BLaER1 treated with 17β-estradiol and CSF1 and Interleukin-3, amounts not matched to agents 10 nM and 100 nM (cell line): Measurements from ENCODE around the gene NCAM2.

ENCODE experiments used
- H3K27ac ChIP-seq, 11 experiments: shearing (Covaris generic); formaldehyde crosslinking; 2 replicates each; pipeline ENCODE4 v1.8.1; 2022
- H3K27me3 ChIP-seq, 11 experiments: shearing (Covaris generic); formaldehyde crosslinking; 2 replicates each; pipeline ENCODE4 v1.8.1; 2022
- H3K36me3 ChIP-seq, 11 experiments: shearing (Covaris generic); formaldehyde crosslinking; 2 replicates each; pipeline ENCODE4 v1.8.1; 2022
- H3K4me1 ChIP-seq, 10 experiments: shearing (Covaris generic); formaldehyde crosslinking; 2 replicates each; pipeline ENCODE4 v1.8.1; 2022
- H3K4me2 ChIP-seq, 11 experiments: shearing (Covaris generic); formaldehyde crosslinking; 2 replicates each; pipeline ENCODE4 v1.8.1; 2022
- H3K4me3 ChIP-seq, 10 experiments: shearing (Covaris generic); formaldehyde crosslinking; 2 replicates each; pipeline ENCODE4 v1.8.1; 2022
- H3K9ac ChIP-seq, 11 experiments: shearing (Covaris generic); formaldehyde crosslinking; 2 replicates each; pipeline ENCODE4 v1.8.1; 2022
- H3K9me3 ChIP-seq, 11 experiments: shearing (Covaris generic); formaldehyde crosslinking; replicated peaks in 1 of 11; 2 replicates each; pipeline ENCODE4 v1.8.1; 2022
- H4K20me1 ChIP-seq, 11 experiments: shearing (Covaris generic); formaldehyde crosslinking; 2 replicates each; pipeline ENCODE4 v1.8.1; 2022
- Cebpa-rat ChIP-seq, 11 experiments: shearing (Covaris generic); IDR thresholded peaks; 2 replicates each; pipeline ENCODE4 v1.8.1; 2022

Gene NCAM2

DNA sequence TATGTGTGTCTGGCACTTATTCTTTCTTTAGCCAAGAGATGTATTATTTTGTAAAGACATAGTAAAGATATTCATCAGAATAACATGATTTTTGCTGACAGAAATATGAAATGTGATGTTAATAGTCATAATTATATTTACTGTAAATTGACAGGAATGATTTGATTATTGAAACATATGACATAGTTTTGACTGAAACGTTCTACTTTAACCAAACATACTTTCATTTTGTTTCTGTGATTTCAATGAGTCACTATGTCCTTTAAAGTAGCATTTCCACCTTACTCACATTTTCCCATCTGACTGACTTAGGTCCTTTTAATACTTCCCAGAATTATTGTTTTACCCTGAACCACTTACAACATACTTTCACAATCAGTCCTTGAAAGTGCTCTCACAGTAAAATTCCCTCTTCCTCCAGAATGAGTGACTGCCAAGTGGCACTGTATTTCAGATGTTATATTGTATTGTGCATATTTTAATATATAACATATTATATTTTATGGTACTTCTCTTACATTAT, 437.9 kb downstream of the NCAM2 start:
- no peaks in the 10 kb centered on the region for H3K36me3 ChIP-seq
- no peaks in the 10 kb centered on the region for H3K9me3 ChIP-seq
- no peak for TF ChIP-seq Cebpa-rat (IDR thresholded peaks at IDR 0.05)
- no peak overlapping the region for H3K9ac ChIP-seq
- no peak overlapping the region for H3K4me2 ChIP-seq
- H3K27ac ChIP-seq: no peak overlapping the region
- H3K4me3 ChIP-seq: no peak overlapping the region
- no peaks in the 10 kb centered on the region for H3K27me3 ChIP-seq
- no peaks in the 10 kb centered on the region for H3K4me1 ChIP-seq
- no peaks in the 10 kb centered on the region for H4K20me1 ChIP-seq

DNA sequence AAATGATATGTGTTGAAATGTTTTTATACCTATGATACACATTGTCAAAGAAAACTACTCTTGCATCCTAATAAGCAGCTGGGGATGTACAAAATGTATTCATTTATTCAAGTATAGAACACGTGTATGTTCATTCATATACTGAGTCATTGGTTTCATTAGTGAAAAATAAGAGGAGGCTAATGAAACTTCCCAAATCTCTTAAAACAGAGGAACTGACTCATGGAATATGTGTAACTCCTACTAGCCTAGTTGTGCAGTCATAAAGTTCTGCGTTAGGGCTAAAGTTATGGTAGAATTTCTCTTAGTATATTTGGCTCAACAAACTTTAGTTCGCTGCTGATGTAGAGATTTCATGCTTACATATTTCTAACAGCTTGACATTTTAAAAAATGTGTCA, 441.6 kb downstream of the NCAM2 start:
- Histone ChIP-seq H3K9ac (no peak overlapping the region), H4K20me1 (no peaks in the 10 kb centered on the region), H3K4me1 (no peaks in the 10 kb centered on the region), H3K9me3 (no peaks in the 10 kb centered on the region), H3K27ac (no peak overlapping the region), H3K4me2 (no peak overlapping the region), H3K4me3 (no peak overlapping the region), H3K36me3 (no peaks in the 10 kb centered on the region), H3K27me3 (no peaks in the 10 kb centered on the region)
- TF ChIP-seq Cebpa-rat (IDR thresholded peaks at IDR 0.05): no peak

DNA sequence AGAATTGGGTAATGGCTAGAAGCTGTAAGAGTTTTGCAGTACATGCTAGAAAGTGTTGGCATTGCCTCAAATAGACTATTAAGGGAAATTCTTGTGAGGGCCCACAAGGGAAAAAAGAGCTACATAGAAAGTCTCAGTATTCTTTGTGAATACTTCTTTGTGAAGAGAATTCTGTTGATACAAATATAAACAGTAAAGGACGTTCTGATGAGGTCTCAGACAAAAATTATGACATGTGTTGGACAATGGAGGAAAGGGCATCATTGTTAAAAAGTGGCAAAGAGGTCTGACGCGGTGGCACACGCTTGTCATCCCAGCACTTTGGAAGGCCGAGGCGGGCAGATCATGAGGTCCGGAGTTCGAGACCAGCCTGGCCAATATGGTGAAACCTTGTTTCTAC, 458.9 kb downstream of the NCAM2 start:
- no peaks in the 10 kb centered on the region for H4K20me1 ChIP-seq
- H3K27me3 ChIP-seq: no peaks in the 10 kb centered on the region
- TF ChIP-seq Cebpa-rat (IDR thresholded peaks at IDR 0.05): no peak

DNA sequence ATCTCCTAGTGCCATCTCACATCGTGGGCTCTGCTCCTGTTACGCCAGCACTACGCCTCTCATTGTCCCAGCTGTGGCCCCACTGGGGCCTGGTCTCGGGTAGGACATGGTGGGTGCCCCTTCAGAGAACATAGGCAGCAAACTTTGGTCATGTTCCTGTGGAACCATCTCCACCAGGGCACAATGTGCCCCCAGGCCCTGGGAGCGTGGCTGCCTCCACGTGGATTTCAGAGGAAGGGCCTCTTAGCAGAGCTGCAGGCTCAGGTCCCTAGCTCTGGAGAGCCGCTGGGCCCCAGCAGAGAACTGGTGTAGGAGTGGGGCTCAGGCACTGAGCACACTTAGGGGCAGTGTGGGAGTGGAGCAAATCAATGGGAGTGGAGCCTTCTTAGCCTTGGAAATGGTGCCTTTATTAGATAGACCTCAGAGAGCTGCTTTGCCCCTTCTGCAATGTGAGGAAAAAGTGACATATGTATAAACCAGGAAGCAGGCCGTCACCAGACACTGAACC, 460.0 kb downstream of the NCAM2 start:
- no peak for TF ChIP-seq Cebpa-rat (IDR thresholded peaks at IDR 0.05)
- Histone ChIP-seq H3K36me3 (no peaks in the 10 kb centered on the region), H3K4me3 (no peak overlapping the region), H3K27me3 (no peaks in the 10 kb centered on the region), H3K4me2 (no peak overlapping the region), H3K9me3 (no peaks in the 10 kb centered on the region), H4K20me1 (no peaks in the 10 kb centered on the region), H3K4me1 (no peaks in the 10 kb centered on the region), H3K27ac (no peak overlapping the region), H3K9ac (no peak overlapping the region)

More for the DNA sequence above, 458.9 kb downstream of the NCAM2 start:
- Histone ChIP-seq H3K36me3 (no peaks in the 10 kb centered on the region), H3K9ac (no peak overlapping the region), H3K9me3 (no peaks in the 10 kb centered on the region), H3K4me3 (no peak overlapping the region), H3K4me2 (no peak overlapping the region), H3K27ac (no peak overlapping the region), H3K4me1 (no peaks in the 10 kb centered on the region)

DNA sequence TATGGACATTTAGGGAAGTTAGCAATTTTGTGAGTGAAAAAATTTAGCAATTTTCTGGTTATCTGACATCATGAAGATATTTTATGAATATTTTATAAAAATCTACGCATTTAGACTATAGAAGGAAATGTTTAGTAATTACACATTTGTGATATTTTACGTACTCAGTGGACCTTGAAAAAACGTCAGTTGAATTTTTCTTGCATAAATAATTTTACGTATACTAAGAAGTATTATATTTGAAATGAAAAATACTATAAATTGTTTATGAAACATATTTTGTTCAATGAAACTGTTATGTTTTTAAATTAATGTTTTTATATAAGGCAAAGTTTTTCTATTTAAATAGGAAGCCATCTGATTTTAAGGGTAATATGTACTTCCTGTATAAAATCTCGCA, 462.8 kb downstream of the NCAM2 start:
- no peaks in the 10 kb centered on the region for H3K4me1 ChIP-seq
- no peak overlapping the region for H3K4me3 ChIP-seq
- H4K20me1 ChIP-seq: no peaks in the 10 kb centered on the region
- H3K9ac ChIP-seq: no peak overlapping the region
- H3K4me2 ChIP-seq: no peak overlapping the region
- no peaks in the 10 kb centered on the region for H3K36me3 ChIP-seq
- H3K27me3 ChIP-seq: no peaks in the 10 kb centered on the region
- no peak for TF ChIP-seq Cebpa-rat (IDR thresholded peaks at IDR 0.05)
- no peaks in the 10 kb centered on the region for H3K9me3 ChIP-seq
- no peak overlapping the region for H3K27ac ChIP-seq

DNA sequence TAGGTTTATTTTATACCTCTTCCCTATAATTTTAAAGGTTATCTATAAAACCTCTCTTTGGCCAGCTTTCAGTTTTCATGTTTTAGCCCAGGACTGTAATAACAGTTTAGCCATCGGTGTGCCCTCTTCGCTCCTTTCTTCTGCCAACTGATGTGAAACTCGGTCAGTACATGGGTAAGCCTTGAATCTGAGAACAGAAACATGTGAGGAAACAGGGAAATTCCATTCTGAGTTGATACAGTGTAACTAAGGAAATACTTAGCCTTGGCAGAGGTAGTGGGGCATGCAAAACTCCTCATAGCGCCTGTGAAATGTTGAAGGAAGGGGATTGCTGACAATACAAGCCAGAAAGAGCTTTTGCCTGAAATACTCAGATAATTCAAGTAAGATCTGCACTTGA, 465.2 kb downstream of the NCAM2 start:
- Histone ChIP-seq H3K36me3 (no peaks in the 10 kb centered on the region), H3K9me3 (no peaks in the 10 kb centered on the region), H4K20me1 (no peaks in the 10 kb centered on the region), H3K27me3 (no peaks in the 10 kb centered on the region), H3K4me3 (no peak overlapping the region), H3K9ac (no peak overlapping the region), H3K27ac (no peak overlapping the region), H3K4me2 (no peak overlapping the region), H3K4me1 (no peaks in the 10 kb centered on the region)
- no peak for TF ChIP-seq Cebpa-rat (IDR thresholded peaks at IDR 0.05)

DNA sequence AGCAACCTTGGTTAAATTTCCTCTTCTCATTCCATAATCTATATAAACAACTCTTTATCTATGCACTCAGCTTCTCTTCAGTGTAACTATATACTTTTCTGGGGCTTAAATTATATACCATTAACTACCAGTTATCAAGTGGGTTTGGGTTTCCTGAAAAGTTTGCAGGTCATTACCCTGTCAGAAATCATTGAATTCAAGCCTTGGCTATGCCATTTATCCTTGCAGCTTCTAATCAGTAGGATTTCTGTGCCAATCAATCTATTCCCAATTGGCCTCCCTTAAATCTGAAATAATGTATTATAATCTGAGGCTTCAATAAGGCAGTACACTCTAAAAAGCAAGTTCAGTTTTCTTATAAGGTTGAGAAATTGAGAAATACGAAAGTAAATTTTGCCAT, 466.5 kb downstream of the NCAM2 start:
- H3K9ac ChIP-seq: no peak overlapping the region
- no peaks in the 10 kb centered on the region for H3K36me3 ChIP-seq
- H3K27me3 ChIP-seq: no peaks in the 10 kb centered on the region
- no peaks in the 10 kb centered on the region for H3K4me1 ChIP-seq
- no peaks in the 10 kb centered on the region for H4K20me1 ChIP-seq
- H3K4me2 ChIP-seq: no peak overlapping the region
- H3K27ac ChIP-seq: no peak overlapping the region
- no peak for TF ChIP-seq Cebpa-rat (IDR thresholded peaks at IDR 0.05)
- no peaks in the 10 kb centered on the region for H3K9me3 ChIP-seq
- H3K4me3 ChIP-seq: no peak overlapping the region

DNA sequence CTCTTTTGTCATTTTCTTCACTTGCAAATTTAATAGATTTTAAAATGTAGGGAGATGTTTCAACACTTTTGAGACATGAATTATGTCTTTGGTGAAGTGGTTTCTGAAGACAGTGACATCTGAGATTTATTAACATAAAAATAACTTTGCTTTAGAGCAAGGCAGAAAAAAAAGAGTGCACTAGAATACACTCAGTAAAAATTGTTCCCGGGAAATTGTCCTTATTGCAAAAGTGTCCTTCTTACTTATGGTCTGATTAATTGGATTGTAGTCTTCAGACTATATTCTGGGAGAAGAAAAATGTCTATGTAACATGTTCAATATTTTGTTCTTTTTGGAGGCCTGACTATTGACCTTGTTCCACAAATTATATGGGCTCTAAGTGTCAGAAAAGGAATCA, 468.5 kb downstream of the NCAM2 start:
- Histone ChIP-seq H3K27me3 (no peaks in the 10 kb centered on the region), H3K36me3 (no peaks in the 10 kb centered on the region), H3K4me3 (no peak overlapping the region), H3K27ac (no peak overlapping the region), H3K4me2 (no peak overlapping the region), H4K20me1 (no peaks in the 10 kb centered on the region), H3K9me3 (no peaks in the 10 kb centered on the region), H3K9ac (no peak overlapping the region), H3K4me1 (no peaks in the 10 kb centered on the region)
- TF ChIP-seq Cebpa-rat (IDR thresholded peaks at IDR 0.05): no peak

DNA sequence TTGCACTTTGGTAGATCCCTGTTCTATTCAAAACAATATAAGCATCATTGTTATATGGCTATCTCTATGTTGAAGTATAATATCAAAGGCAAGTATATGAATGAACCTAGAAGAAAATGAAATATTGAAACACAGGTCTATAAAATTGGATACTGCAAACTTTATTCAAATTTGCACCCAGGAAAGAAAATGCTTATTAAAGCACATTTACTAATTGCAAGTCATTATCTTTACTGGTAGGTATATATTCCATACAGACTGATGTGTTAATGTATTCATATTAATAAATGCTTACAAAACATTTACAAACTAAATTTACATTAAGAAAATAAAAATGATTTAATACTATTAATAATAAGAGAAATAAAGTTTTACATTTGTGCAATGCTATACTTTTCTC, 469.8 kb downstream of the NCAM2 start:
- Histone ChIP-seq H3K4me3 (no peak overlapping the region), H3K36me3 (no peaks in the 10 kb centered on the region)
- no peak for TF ChIP-seq Cebpa-rat (IDR thresholded peaks at IDR 0.05)

DNA sequence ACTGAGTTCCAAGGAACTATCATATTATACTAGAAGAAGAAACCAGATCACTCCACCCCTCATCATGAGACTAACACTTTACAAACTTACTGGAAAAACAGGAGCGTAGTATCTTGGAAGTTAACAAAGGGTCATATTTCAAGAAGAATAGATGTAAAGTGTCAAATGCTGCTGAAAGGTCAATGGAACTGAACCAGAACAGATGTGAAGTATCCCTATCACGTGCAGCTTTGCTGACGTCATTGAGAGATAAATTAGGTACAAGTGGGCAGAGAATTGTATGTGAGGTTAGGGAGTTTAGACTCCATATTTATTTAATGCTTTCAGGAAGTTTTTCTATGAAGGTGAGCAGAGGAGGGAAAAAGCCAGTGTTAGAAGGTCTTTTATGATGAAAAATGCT, 483.0 kb downstream of the NCAM2 start:
- Histone ChIP-seq H3K4me2 (no peak overlapping the region), H3K4me1 (no peaks in the 10 kb centered on the region), H3K9ac (no peak overlapping the region), H3K9me3 (no peaks in the 10 kb centered on the region), H3K27ac (no peak overlapping the region), H3K27me3 (no peaks in the 10 kb centered on the region), H4K20me1 (no peaks in the 10 kb centered on the region), H3K4me3 (no peak overlapping the region), H3K36me3 (no peaks in the 10 kb centered on the region)
- no peak for TF ChIP-seq Cebpa-rat (IDR thresholded peaks at IDR 0.05)

More for the DNA sequence above, 469.8 kb downstream of the NCAM2 start:
- H3K27ac ChIP-seq: no peak overlapping the region
- H3K9me3 ChIP-seq: no peaks in the 10 kb centered on the region
- H3K27me3 ChIP-seq: no peaks in the 10 kb centered on the region
- H4K20me1 ChIP-seq: no peaks in the 10 kb centered on the region
- no peaks in the 10 kb centered on the region for H3K4me1 ChIP-seq
- H3K4me2 ChIP-seq: no peak overlapping the region
- H3K9ac ChIP-seq: no peak overlapping the region
